OCI-LY1 (cell line): ENCODE results near the gene CA6.

Source experiments
- H2AFZ ChIP-seq: fragments of 200-600 bp; sonication (generic), shearing (Covaris generic); 2 replicates; pipeline ENCODE4 v1.6.0; 2014; ENCODE audit warnings: antibody characterized with exemption, mild to moderate bottlenecking, low read length
- H3F3A ChIP-seq: fragments of 200-600 bp; sonication (generic), shearing (Covaris generic); 2 replicates; pipeline ENCODE4 v1.6.0; 2014; ENCODE audit warnings: mild to moderate bottlenecking, antibody characterized with exemption, low read length, moderate library complexity; ENCODE audit not compliant: insufficient read depth
- H3K27ac ChIP-seq: fragments of 200-600 bp; sonication (generic); 2 replicates; pipeline ENCODE4 v1.5.1; 2014; ENCODE audit warnings: low read length, mixed run types, mild to moderate bottlenecking, low read depth; ENCODE audit not compliant: poor library complexity, severe bottlenecking
- H3K27me3 ChIP-seq: fragments of 200-600 bp; sonication (generic); 2 replicates; pipeline ENCODE4 v1.6.0; 2014; ENCODE audit warnings: antibody characterized with exemption, mild to moderate bottlenecking, low read length, moderate library complexity; ENCODE audit not compliant: insufficient read depth
- H3K36me3 ChIP-seq: fragments of 200-600 bp; sonication (generic); 2 replicates; pipeline ENCODE4 v1.6.1; 2014; ENCODE audit warnings: mild to moderate bottlenecking, antibody characterized with exemption, low read length, moderate library complexity, mixed read lengths; ENCODE audit not compliant: insufficient read depth
- H3K4me1 ChIP-seq: fragments of 200-600 bp; sonication (generic); 2 replicates; pipeline ENCODE4 v1.5.1; 2014; ENCODE audit warnings: mild to moderate bottlenecking, low read length, moderate library complexity; ENCODE audit not compliant: insufficient read depth, severe bottlenecking
- H3K4me2 ChIP-seq: fragments of 200-600 bp; sonication (generic), shearing (Covaris generic); 2 replicates; pipeline ENCODE4 v1.6.1; 2014; ENCODE audit warnings: low read length
- H3K4me3 ChIP-seq: fragments of 200-600 bp; sonication (generic); 2 replicates; pipeline ENCODE4 v1.5.1; 2014; ENCODE audit warnings: low read length, low read depth, mild to moderate bottlenecking, mixed read lengths; ENCODE audit not compliant: poor library complexity, severe bottlenecking
- H3K79me2 ChIP-seq: fragments of 200-600 bp; shearing (Covaris generic); 2 replicates; pipeline ENCODE4 v1.6.1; 2016; ENCODE audit warnings: mixed run types, low read length, mixed read lengths; ENCODE audit not compliant: insufficient read depth
- H3K9ac ChIP-seq: fragments of 200-600 bp; sonication (generic), shearing (Covaris generic); 2 replicates; pipeline ENCODE4 v1.6.1; 2014; ENCODE audit warnings: mild to moderate bottlenecking, low read length, mixed read lengths
- H3K9me2 ChIP-seq: fragments of 200-600 bp; sonication (generic), shearing (Covaris generic); 2 replicates; pipeline ENCODE4 v1.6.1; 2014; ENCODE audit warnings: low read depth, mild to moderate bottlenecking, low read length, mixed read lengths
- H3K9me3 ChIP-seq: fragments of 200-600 bp; shearing (Covaris generic); 2 replicates; pipeline ENCODE4 v1.6.1; 2014; ENCODE audit warnings: low read length, mixed read lengths
- H4K20me1 ChIP-seq: fragments of 200-600 bp; sonication (generic), shearing (Covaris generic); 2 replicates; pipeline ENCODE4 v1.6.0; 2016; ENCODE audit warnings: mild to moderate bottlenecking, low read length; ENCODE audit not compliant: insufficient read depth
- EZH2 ChIP-seq: fragments of 200-600 bp; sonication (generic), shearing (Covaris generic); IDR thresholded peaks from 2 replicates; pipeline ENCODE4 v1.8.0; 2017; ENCODE audit warnings: borderline replicate concordance, mixed run types, mild to moderate bottlenecking, antibody characterized with exemption, low read length, moderate library complexity, mixed read lengths
- TF ChIP-seq, protein P1 (sequence below): fragments of 200-600 bp; sonication (generic), shearing (Covaris generic); IDR thresholded peaks from 2 replicates; pipeline ENCODE4 v1.5.1; 2017; ENCODE audit warnings: mild to moderate bottlenecking, antibody characterized with exemption, low read length, moderate library complexity, mixed read lengths

Gene CA6

DNA sequence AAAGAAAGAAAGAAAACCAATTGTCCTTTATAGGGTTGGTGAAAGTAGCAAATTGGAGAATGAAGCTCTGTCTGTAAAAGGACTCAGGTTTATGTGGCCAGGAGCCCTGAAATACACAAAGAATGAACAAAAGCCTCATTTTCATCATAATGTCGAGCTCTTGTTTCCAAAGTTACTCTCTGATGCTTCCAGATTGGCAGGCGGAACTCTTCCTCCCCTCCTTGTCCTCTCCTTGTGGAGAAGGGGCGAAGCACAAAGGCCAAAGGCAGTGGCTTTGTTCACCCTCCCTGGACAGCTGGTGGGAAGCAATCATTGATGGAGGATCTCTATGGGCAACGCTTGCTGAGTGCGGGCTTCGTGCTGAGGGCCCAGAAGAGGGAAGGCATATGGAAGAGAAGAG, 5.6 kb downstream of the CA6 start:
- no peak overlapping the region for H2AFZ ChIP-seq
- H3K27ac ChIP-seq = no peak overlapping the region
- TF ChIP-seq, protein P1, sequence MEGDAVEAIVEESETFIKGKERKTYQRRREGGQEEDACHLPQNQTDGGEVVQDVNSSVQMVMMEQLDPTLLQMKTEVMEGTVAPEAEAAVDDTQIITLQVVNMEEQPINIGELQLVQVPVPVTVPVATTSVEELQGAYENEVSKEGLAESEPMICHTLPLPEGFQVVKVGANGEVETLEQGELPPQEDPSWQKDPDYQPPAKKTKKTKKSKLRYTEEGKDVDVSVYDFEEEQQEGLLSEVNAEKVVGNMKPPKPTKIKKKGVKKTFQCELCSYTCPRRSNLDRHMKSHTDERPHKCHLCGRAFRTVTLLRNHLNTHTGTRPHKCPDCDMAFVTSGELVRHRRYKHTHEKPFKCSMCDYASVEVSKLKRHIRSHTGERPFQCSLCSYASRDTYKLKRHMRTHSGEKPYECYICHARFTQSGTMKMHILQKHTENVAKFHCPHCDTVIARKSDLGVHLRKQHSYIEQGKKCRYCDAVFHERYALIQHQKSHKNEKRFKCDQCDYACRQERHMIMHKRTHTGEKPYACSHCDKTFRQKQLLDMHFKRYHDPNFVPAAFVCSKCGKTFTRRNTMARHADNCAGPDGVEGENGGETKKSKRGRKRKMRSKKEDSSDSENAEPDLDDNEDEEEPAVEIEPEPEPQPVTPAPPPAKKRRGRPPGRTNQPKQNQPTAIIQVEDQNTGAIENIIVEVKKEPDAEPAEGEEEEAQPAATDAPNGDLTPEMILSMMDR = no peak
- H3F3A ChIP-seq = no peaks in the 10 kb centered on the region
- no peaks in the 10 kb centered on the region for H3K9me2 ChIP-seq
- H3K4me2 ChIP-seq = no peak overlapping the region
- H3K4me1 ChIP-seq = no peaks in the 10 kb centered on the region
- H3K9ac ChIP-seq = no peak overlapping the region
- H3K27me3 ChIP-seq = peaks cover 4% of the 10 kb centered on the region; the same call in 1 of the 2 replicates
- H3K4me3 ChIP-seq = no peak overlapping the region
- H3K79me2 ChIP-seq = no peaks in the 10 kb centered on the region
- no peaks in the 10 kb centered on the region for H3K9me3 ChIP-seq
- H3K36me3 ChIP-seq = no peaks in the 10 kb centered on the region
- H4K20me1 ChIP-seq = no peaks in the 10 kb centered on the region

DNA sequence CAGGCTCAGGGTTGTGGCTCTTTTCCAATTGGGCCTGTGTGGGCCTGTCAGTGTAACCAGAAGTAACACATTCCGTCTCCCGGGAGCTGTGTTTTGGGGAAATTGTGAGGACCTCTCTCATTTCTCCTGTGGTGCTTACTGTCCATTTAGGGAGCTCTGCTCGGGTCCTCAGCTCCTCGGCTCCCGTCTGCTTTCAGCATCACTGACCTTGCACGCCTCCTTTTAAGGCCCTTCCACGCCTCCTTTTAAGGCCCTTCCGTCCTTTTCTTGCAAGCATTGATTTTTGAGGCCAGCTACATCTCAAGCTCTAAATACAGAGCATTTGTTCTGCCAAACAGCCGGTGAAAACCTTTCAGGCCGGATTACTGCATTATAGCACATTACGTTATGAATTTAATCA, 9.7 kb downstream of the CA6 start:
- H3F3A ChIP-seq = no peaks in the 10 kb centered on the region
- no peaks in the 10 kb centered on the region for H3K9me3 ChIP-seq
- 0 out of 2 replicates have a peak, but pooled peaks cover 4% of the 10 kb centered on the region for H3K27me3 ChIP-seq
- H3K4me1 ChIP-seq = no peaks in the 10 kb centered on the region
- H3K27ac ChIP-seq = no peak overlapping the region
- H3K9ac ChIP-seq = no peak overlapping the region
- no peaks in the 10 kb centered on the region for H3K9me2 ChIP-seq
- H2AFZ ChIP-seq = no peak overlapping the region
- H3K4me3 ChIP-seq = no peak overlapping the region
- TF ChIP-seq, protein P1 = no peak
- no peak for TF ChIP-seq EZH2
- no peaks in the 10 kb centered on the region for H3K36me3 ChIP-seq
- H4K20me1 ChIP-seq = no peaks in the 10 kb centered on the region
- no peaks in the 10 kb centered on the region for H3K79me2 ChIP-seq
- no peak overlapping the region for H3K4me2 ChIP-seq

DNA sequence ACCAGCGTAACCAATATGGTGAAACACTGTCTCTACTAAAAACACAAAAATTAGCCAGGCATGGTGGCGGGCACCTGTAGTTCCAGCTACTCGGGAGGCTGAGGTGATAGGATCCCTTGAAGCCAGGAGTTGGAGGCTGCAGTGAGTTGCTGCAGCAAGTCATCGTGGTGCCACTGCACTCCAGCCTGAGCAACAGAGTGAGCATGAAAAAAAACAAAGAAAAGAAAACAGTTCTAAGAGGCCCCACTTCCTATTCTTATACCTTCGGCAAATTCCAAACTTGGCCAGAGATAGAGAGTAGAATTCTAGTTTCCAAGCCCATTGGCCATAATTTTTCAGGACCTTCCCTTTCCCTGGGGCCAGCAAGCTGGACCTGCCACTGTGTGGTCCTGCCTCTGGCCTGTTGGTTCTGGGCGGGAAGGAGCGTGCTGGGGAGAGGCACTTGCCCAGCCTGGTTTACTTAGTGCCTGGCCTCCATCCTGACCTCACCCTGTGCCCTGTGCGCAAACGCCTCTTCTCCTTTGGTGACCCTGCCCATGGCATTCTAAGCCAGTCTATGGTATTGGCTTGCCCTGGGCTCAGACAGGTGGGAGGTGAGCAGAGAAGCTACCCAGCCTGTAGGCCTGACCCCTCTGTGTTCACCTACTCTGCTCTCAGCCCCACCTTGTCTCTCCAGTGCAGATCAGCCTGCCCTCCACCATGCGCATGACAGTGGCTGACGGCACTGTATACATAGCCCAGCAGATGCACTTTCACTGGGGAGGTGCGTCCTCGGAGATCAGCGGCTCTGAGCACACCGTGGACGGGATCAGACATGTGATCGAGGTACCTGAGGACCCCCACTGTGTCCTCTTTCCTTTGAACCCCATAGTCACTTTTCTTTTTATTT, 11.0 kb downstream of the CA6 start:
- H3F3A ChIP-seq = no peaks in the 10 kb centered on the region
- no peak overlapping the region for H3K4me2 ChIP-seq
- TF ChIP-seq, protein P1 = no peak
- no peak for TF ChIP-seq EZH2
- H2AFZ ChIP-seq = no peak overlapping the region
- no peaks in the 10 kb centered on the region for H3K9me3 ChIP-seq
- no peaks in the 10 kb centered on the region for H3K36me3 ChIP-seq
- 0 out of 2 replicates have a peak, but pooled peaks cover 4% of the 10 kb centered on the region for H3K27me3 ChIP-seq
- H3K79me2 ChIP-seq = no peaks in the 10 kb centered on the region
- H3K4me3 ChIP-seq = no peak overlapping the region
- no peak overlapping the region for H3K27ac ChIP-seq
- H3K4me1 ChIP-seq = no peaks in the 10 kb centered on the region
- no peaks in the 10 kb centered on the region for H4K20me1 ChIP-seq
- no peaks in the 10 kb centered on the region for H3K9me2 ChIP-seq
- H3K9ac ChIP-seq = no peak overlapping the region
